Panc1 (cell line): ENCODE results near the gene PRRT3. TPM values are rescaled to one million over a fixed set of nuclear protein-coding genes. Genes with fewer than 3 reads are reported as not detected.

Experiments
- ATAC-seq: fragments of 200-7000 bp; cut with Tn5 transposase; 2 replicates; pipeline ENCODE4 v1.9.1; 2020; ENCODE audit warnings: mild to moderate bottlenecking, moderate library complexity
- BruUV-seq: library from RNA; stranded (reverse); fragments of 400-500 nt; replicated peaks from 2 replicates; lab custom pipeline; 2021; lab: Mats Ljungman, UMichigan
- CTCF ChIA-PET: fragments of 300-600 bp; sonication (Branson Sonifier 250); formaldehyde crosslinking; loops from one replicate; lab custom pipeline; 2022; ENCODE audit warnings: antibody characterized with exemption; lab: Charles Lee
- POLR2A ChIA-PET: fragments of 300-600 bp; sonication (Branson Sonifier 250); formaldehyde crosslinking; loops from one replicate; lab custom pipeline; 2022; ENCODE audit warnings: antibody characterized with exemption; lab: Charles Lee
- DNase-seq: peaks from one replicate; pipeline ENCODE4 v3.0.0-alpha.2; 2010; ENCODE audit warnings: low read depth, low spot score
- H3K27ac ChIP-seq: 2 replicates; pipeline ENCODE4 v1.5.1; 2011; ENCODE audit warnings: mild to moderate bottlenecking, low read length, inconsistent platforms
- H3K27me3 ChIP-seq: fragments of 200-500 bp; sonication (Bioruptor generic); 2 replicates; pipeline ENCODE4 v1.6.0; 2014; ENCODE audit warnings: low read length, inconsistent platforms; ENCODE audit not compliant: control insufficient read depth, insufficient read depth
- H3K36me3 ChIP-seq: fragments of 200-500 bp; sonication (Bioruptor generic); 2 replicates; pipeline ENCODE4 v1.5.1; 2014; ENCODE audit warnings: inconsistent platforms, mild to moderate bottlenecking, low read length, moderate library complexity; ENCODE audit not compliant: control insufficient read depth, insufficient read depth
- H3K4me1 ChIP-seq: 2 replicates; pipeline ENCODE4 v1.5.1; 2011; ENCODE audit warnings: inconsistent platforms, mild to moderate bottlenecking, low read length, moderate library complexity; ENCODE audit not compliant: control insufficient read depth, insufficient read depth
- H3K4me3 ChIP-seq, 2 experiments: 2 replicates each; pipeline ENCODE4 v1.5.1; 2011 to 2012; ENCODE audit warnings: low read depth in 2 of 2, low read length in 2 of 2, mild to moderate bottlenecking in 2 of 2, inconsistent platforms in 1 of 2, moderate library complexity in 1 of 2
- H3K9me3 ChIP-seq: fragments of 200-500 bp; sonication (Bioruptor generic); 2 replicates; pipeline ENCODE4 v1.5.1; 2014; ENCODE audit warnings: low read depth, mild to moderate bottlenecking, inconsistent platforms, low read length, moderate library complexity; ENCODE audit not compliant: control insufficient read depth, insufficient read depth
- CTCF ChIP-seq: fragments of 450-650 bp; IDR thresholded peaks from 2 replicates; pipeline ENCODE4 v1.5.1; 2017; ENCODE audit warnings: mild to moderate bottlenecking
- POLR2AphosphoS5 ChIP-seq: IDR thresholded peaks from 2 replicates; pipeline ENCODE4 v1.6.1; 2012; ENCODE audit warnings: mild to moderate bottlenecking, low read depth, low read length, moderate library complexity
- REST ChIP-seq, 2 experiments: IDR thresholded peaks; 2 replicates each; pipeline ENCODE4 v1.6.1; 2011 to 2012; ENCODE audit warnings: low read depth in 2 of 2, control low read depth in 1 of 2, low read length in 1 of 2, mild to moderate bottlenecking in 1 of 2, moderate library complexity in 1 of 2; ENCODE audit not compliant: insufficient read depth in 1 of 2
- SIN3A ChIP-seq: IDR thresholded peaks from 2 replicates; pipeline ENCODE4 v1.6.1; 2012; ENCODE audit warnings: low read depth, mild to moderate bottlenecking, low read length, moderate library complexity, borderline replicate concordance; ENCODE audit not compliant: insufficient read depth
- TCF7L2 ChIP-seq: IDR thresholded peaks from 2 replicates; pipeline ENCODE4 v1.6.1; 2011; ENCODE audit warnings: mild to moderate bottlenecking, low read depth, low read length, inconsistent platforms
- in situ Hi-C: cut with HindIII; loops from 2 replicates; pipeline ENCODE4 v1.10.0; 2016; ENCODE audit warnings: low sequenced_read_pairs, low pct_unique_long_range_greater_than_20kb
- intact Hi-C: fragments of 100-400 bp; cut with micrococcal nuclease; formaldehyde crosslinking; loops from one replicate; pipeline ENCODE4 v1.10.0; 2022; ENCODE audit not compliant: unreplicated experiment
- total RNA-seq: library from RNA; stranded (reverse); gene quantifications from one replicate; pipeline ENCODE4 v1.2.1, GENCODE V29; 2021; ENCODE audit not compliant: unreplicated experiment

Gene PRRT3
- total RNA-seq, 1 experiment from 2014 or later = 1.1 TPM

GRCh38 chr3:9951598-9951961 lies 628 bp downstream of the PRRT3 start:
- CTCF ChIA-PET = no interaction called here
- POLR2A ChIA-PET = interaction anchor here (0.6 kb wide), 1 partner anchor 9 kb away, joined by 3 read pairs; no protein-coding TSS in a partner anchor

GRCh38 chr3:9951126-9951525 lies 1.1 kb downstream of the PRRT3 start:
- TF ChIP-seq POLR2AphosphoS5 = no peak
- no peaks in the 10 kb centered on the region for H3K27me3 ChIP-seq
- in situ Hi-C loops = no loop called here
- POLR2A ChIA-PET = no interaction called here
- no TSS peak for BruUV-seq
- intact Hi-C loops = no loop called here
- no peaks in the 10 kb centered on the region for H3K9me3 ChIP-seq
- H3K4me1 ChIP-seq = no peaks in the 10 kb centered on the region
- DNase-seq (no peak), ATAC-seq (no peak)
- CTCF ChIA-PET = no interaction called here
- H3K4me3 ChIP-seq = no peak overlapping the region
- H3K27ac ChIP-seq = no peak overlapping the region
- H3K36me3 ChIP-seq = no peaks in the 10 kb centered on the region

More at GRCh38 chr3:9951598-9951961, 628 bp downstream of the PRRT3 start:
- intact Hi-C loops = no loop called here
- H3K27me3 ChIP-seq = no peaks in the 10 kb centered on the region
- no peaks in the 10 kb centered on the region for H3K36me3 ChIP-seq
- H3K27ac ChIP-seq = no peak overlapping the region
- no TSS peak for BruUV-seq
- TF ChIP-seq CTCF (no peak), SIN3A (no peak), REST (IDR thresholded peaks at IDR 0.05; ENCODE audit: insufficient read depth in 1 of 2, low read depth in 2 of 2, low read length in 1 of 2) (no peak)
- in situ Hi-C loops = no loop called here
- ATAC-seq (no peak), DNase-seq (no peak)
- no peaks in the 10 kb centered on the region for H3K4me1 ChIP-seq
- H3K9me3 ChIP-seq = no peaks in the 10 kb centered on the region
- peak overlapping the region; percentile 36 to 47 for H3K4me3 ChIP-seq

GRCh38 chr3:9949626-9950025 lies 2.6 kb downstream of the PRRT3 start:
- TF ChIP-seq SIN3A = no peak
- TF ChIP-seq CTCF = no peak
- no peak for TF ChIP-seq TCF7L2
- no peak for TF ChIP-seq POLR2AphosphoS5
- no peak for TF ChIP-seq REST (IDR thresholded peaks at IDR 0.05; ENCODE audit: insufficient read depth in 1 of 2, low read depth in 2 of 2, low read length in 1 of 2)
- H3K27ac ChIP-seq = no peak overlapping the region
- no peaks in the 10 kb centered on the region for H3K27me3 ChIP-seq
- H3K4me1 ChIP-seq = no peaks in the 10 kb centered on the region
- in situ Hi-C loops (no loop called here), intact Hi-C loops (no loop called here)
- DNase-seq (no peak), ATAC-seq (no peak)
- H3K4me3 ChIP-seq = no peak overlapping the region
- ChIA-PET CTCF (no interaction called here), POLR2A (no interaction called here)
- H3K9me3 ChIP-seq = no peaks in the 10 kb centered on the region
- no peaks in the 10 kb centered on the region for H3K36me3 ChIP-seq
- BruUV-seq = no TSS peak
